ENCODE results near the gene TNN.

GRCh38 chr1:175158170-175158591, 90.5 kb downstream of the TNN start:
- TF ChIP-seq GATA3 (IDR thresholded peaks at IDR 0.05; ENCODE audit: low read depth, low read length) (no peak), GATA2 (IDR thresholded peaks at IDR 0.05; ENCODE audit: low read depth, low read length) (no peak)
